NT2/D1 (cell line): ENCODE data around the gene ITFG1.

Experiments
- YY1 ChIP-seq: IDR thresholded peaks from 2 replicates; pipeline ENCODE4 v1.6.1; 2011; ENCODE audit not compliant: insufficient read length, insufficient read depth
- ZNF274 ChIP-seq: IDR thresholded peaks from 2 replicates; pipeline ENCODE4 v1.6.1; 2011; ENCODE audit warnings: mild to moderate bottlenecking, low read depth, low read length

- TF ChIP-seq ZNF274 (no peak), YY1 (no peak)
These were observed 16.8 kb upstream of the ITFG1 start for GRCh38 chr16:47477679-47478078.
